Measurements from ENCODE around the gene CLEC5A. TPM values are rescaled to one million over a fixed set of nuclear protein-coding genes. Genes with fewer than 3 reads are reported as not detected.

The CLEC5A gene
- total and polyA plus RNA-seq, 12 donors, result 0.09 to 2.1 (median 0.37) TPM

DNA sequence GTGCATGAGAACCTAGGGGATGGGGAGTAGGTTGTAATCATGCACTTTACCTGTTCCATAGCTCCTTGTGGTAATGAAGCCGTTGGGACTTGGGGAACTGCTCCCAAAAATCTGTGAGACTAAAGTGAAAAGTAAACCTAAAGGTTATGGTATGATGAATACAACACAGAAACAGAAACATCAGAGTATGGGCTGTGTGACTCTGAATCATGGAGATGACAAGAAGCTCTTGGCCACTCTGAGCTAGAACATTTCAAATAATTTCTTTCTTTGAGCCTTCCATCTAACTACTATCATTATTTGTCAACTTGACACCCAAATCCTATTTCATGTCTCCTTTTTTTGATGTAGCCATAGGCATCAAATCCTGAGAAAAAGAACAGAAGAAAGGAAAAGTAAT is 2.9 kb downstream of the CLEC5A start:
- ATAC-seq, result no peak
- no peaks in the 10 kb centered on the region for H3K27me3 ChIP-seq
- peaks cover 0 to 13% (median 0%) of the 10 kb centered on the region in 9 donors for H3K4me1 ChIP-seq
- no peak overlapping the region for H3K27ac ChIP-seq
- H3K4me3 ChIP-seq, result no peak overlapping the region
- H3K9me3 ChIP-seq, result peaks cover 0 to 43% (median 10%) of the 10 kb centered on the region in 11 donors
- intact Hi-C loops (cut with DNase I), result no loop called here
- no peak for DNase-seq
- H3K36me3 ChIP-seq, result no peaks in the 10 kb centered on the region
- TF ChIP-seq, protein P1, sequence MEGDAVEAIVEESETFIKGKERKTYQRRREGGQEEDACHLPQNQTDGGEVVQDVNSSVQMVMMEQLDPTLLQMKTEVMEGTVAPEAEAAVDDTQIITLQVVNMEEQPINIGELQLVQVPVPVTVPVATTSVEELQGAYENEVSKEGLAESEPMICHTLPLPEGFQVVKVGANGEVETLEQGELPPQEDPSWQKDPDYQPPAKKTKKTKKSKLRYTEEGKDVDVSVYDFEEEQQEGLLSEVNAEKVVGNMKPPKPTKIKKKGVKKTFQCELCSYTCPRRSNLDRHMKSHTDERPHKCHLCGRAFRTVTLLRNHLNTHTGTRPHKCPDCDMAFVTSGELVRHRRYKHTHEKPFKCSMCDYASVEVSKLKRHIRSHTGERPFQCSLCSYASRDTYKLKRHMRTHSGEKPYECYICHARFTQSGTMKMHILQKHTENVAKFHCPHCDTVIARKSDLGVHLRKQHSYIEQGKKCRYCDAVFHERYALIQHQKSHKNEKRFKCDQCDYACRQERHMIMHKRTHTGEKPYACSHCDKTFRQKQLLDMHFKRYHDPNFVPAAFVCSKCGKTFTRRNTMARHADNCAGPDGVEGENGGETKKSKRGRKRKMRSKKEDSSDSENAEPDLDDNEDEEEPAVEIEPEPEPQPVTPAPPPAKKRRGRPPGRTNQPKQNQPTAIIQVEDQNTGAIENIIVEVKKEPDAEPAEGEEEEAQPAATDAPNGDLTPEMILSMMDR (IDR thresholded peaks at IDR 0.05), result no peak
- WGBS, 2 donors, result 55 to 59% methylated on average over 1 of the region's 1 CpG

DNA sequence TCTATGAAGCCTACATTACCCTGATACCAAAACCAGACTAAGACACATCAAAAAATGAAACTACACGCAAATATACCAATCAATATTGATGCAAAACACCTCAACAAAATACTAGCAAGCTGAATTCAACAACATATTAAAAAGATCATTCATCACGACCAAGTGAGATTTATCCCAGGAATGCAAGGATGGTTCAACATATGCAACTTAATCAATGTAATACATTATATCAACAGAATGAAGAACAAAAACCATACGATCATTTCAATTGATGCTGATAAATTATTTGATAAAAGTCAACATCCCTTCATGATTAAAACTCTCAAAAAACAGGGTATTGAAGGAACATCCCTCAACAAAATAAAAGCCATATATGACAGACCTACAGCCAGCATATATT is 5.7 kb downstream of the CLEC5A start:
- no peak for ATAC-seq
- peaks cover 0 to 56% (median 10%) of the 10 kb centered on the region in 11 donors for H3K9me3 ChIP-seq

DNA sequence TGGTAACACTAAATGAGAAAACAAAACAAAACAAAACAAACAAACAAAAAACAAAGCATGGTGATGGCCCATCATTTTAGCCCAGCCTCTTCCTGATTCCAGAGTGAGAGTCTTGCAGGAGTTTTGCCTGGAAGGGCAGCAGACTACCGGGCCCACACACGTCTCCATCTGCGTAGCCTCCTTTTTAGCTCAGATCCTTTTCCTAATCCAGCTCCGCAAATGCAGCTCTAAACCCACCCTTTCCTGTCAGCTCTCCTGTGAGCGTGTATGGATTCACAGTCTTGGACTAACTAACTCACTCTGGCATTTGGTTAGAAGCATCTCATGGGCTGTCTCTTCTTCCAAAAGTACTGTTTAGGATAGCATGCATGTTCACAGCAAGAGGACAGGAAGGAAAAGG is 16.6 kb downstream of the CLEC5A start:
- WGBS, 2 donors, result 68 to 71% methylated on average over 5 of the region's 5 CpGs
- ATAC-seq, result no peak
- Histone ChIP-seq H3K9me3 (peaks cover 0 to 5% (median 0%) of the 10 kb centered on the region in 11 donors), H3K27ac (no peak overlapping the region), H3K36me3 (no peaks in the 10 kb centered on the region), H3K27me3 (no peaks in the 10 kb centered on the region), H3K4me3 (no peak overlapping the region), H3K4me1 (peaks cover 0 to 19% (median 0%) of the 10 kb centered on the region in 9 donors)
- DNase-seq, result no peak
- intact Hi-C loops (cut with DNase I), result no loop called here
- TF ChIP-seq, protein P1 (IDR thresholded peaks at IDR 0.05), result no peak

More for the DNA sequence above, 5.7 kb downstream of the CLEC5A start:
- WGBS, 2 donors, result 81% methylated on average over 3 of the region's 3 CpGs
- intact Hi-C loops (cut with DNase I), result no loop called here
- Histone ChIP-seq H3K4me3 (no peak overlapping the region), H3K4me1 (peaks cover 0 to 8% (median 0%) of the 10 kb centered on the region in 9 donors), H3K27ac (no peak overlapping the region), H3K36me3 (no peaks in the 10 kb centered on the region), H3K27me3 (no peaks in the 10 kb centered on the region)
- no peak for DNase-seq
- TF ChIP-seq, protein P1 (IDR thresholded peaks at IDR 0.05), result no peak

DNA sequence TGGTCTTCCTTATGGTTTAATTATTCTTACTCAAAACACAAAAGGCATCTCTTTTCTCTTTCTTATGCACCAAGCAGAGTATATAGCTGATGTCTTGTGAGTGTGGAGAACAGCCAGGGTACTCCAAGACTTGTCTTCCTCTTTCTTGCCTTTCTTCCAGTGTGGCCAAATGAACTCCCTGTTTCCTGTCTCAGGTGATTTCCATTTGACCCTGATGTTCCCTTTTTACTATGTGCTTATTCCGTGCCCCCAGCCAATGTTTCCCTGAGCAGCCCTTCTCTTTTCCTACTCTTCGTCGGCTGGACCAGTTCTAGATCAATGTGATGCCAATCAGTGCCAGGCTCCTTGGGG is 18.0 kb downstream of the CLEC5A start:
- Histone ChIP-seq H3K36me3 (no peaks in the 10 kb centered on the region), H3K9me3 (peaks cover 0 to 7% (median 0%) of the 10 kb centered on the region in 11 donors), H3K4me3 (no peak overlapping the region), H3K27me3 (no peaks in the 10 kb centered on the region), H3K27ac (peak overlapping the region in 1 of 10 donors; percentile 57), H3K4me1 (peaks cover 0 to 19% (median 0%) of the 10 kb centered on the region in 9 donors)
- intact Hi-C loops (cut with DNase I), result no loop called here
- 81 to 84% methylated on average over 3 of the region's 3 CpGs for WGBS, 2 donors
- TF ChIP-seq, protein P1 (IDR thresholded peaks at IDR 0.05), result no peak
- ATAC-seq (no peak), DNase-seq (no peak)
